Skeletal muscle satellite cell (primary cell): ENCODE results near the gene ABCC1.
"Not testable (repeated sequence)": the region's sequence is repeated elsewhere in the genome, so short reads cannot be mapped to it uniquely, and the experiment has no call there.

Source experiments
- H3K27me3 ChIP-seq: 2 replicates; pipeline ENCODE4 v1.7.0; 2013; ENCODE audit warnings: low read length; ENCODE audit not compliant: control insufficient read depth, insufficient read depth
- H3K36me3 ChIP-seq: 2 replicates; pipeline ENCODE4 v1.7.0; 2013; ENCODE audit warnings: mild to moderate bottlenecking, control low read depth, low read length; ENCODE audit not compliant: insufficient read depth
- H3K4me1 ChIP-seq: 2 replicates; pipeline ENCODE4 v1.7.0; 2013; ENCODE audit warnings: low read length; ENCODE audit not compliant: control insufficient read depth, insufficient read depth
- H3K4me2 ChIP-seq: 2 replicates; pipeline ENCODE4 v1.7.0; 2013; ENCODE audit warnings: mild to moderate bottlenecking, low read length
- H3K4me3 ChIP-seq: 2 replicates; pipeline ENCODE4 v1.7.0; 2013; ENCODE audit warnings: low read length
- H3K9ac ChIP-seq: 2 replicates; pipeline ENCODE4 v1.7.0; 2013; ENCODE audit warnings: mild to moderate bottlenecking, low read depth, low read length, moderate library complexity
- H3K9me3 ChIP-seq: replicated peaks from 2 replicates; pipeline ENCODE4 v1.7.0; 2013; ENCODE audit warnings: mild to moderate bottlenecking, control low read depth, low read length

ABCC1 gene

GRCh38 chr16:16150117-16150877 lies 200.9 kb downstream of the ABCC1 start:
- H3K9me3 ChIP-seq, result no peaks in the 10 kb centered on the region
- H3K4me2 ChIP-seq, result no peak overlapping the region
- no peak overlapping the region for H3K4me3 ChIP-seq
- peaks cover 11% of the 10 kb centered on the region for H3K36me3 ChIP-seq
- peaks cover 12% of the 10 kb centered on the region for H3K4me1 ChIP-seq
- H3K27me3 ChIP-seq, result no peaks in the 10 kb centered on the region
- H3K9ac ChIP-seq, result no peak overlapping the region

GRCh38 chr16:16150878-16151152 lies 201.4 kb downstream of the ABCC1 start:
- H3K4me3 ChIP-seq, result no peak overlapping the region
- peaks cover 12% of the 10 kb centered on the region for H3K4me1 ChIP-seq
- no peaks in the 10 kb centered on the region for H3K9me3 ChIP-seq
- H3K27me3 ChIP-seq, result no peaks in the 10 kb centered on the region
- no peak overlapping the region for H3K9ac ChIP-seq
- peaks cover 8% of the 10 kb centered on the region for H3K36me3 ChIP-seq
- no peak overlapping the region for H3K4me2 ChIP-seq

- Histone ChIP-seq H3K4me2 (no peak overlapping the region), H3K4me1 (peaks cover 12% of the 10 kb centered on the region), H3K9ac (no peak overlapping the region), H3K4me3 (no peak overlapping the region), H3K9me3 (no peaks in the 10 kb centered on the region), H3K36me3 (peaks cover 4% of the 10 kb centered on the region), H3K27me3 (no peaks in the 10 kb centered on the region)
Measured at GRCh38 chr16:16151315-16151714, 201.9 kb downstream of the ABCC1 start.

GRCh38 chr16:16153000-16153399 lies 203.6 kb downstream of the ABCC1 start:
- H3K27me3 ChIP-seq, H3K9ac ChIP-seq, H3K4me2 ChIP-seq, H3K9me3 ChIP-seq, H3K36me3 ChIP-seq, H3K4me3 ChIP-seq: not testable (repeated sequence)
- peaks cover 12% of the 10 kb centered on the region for H3K4me1 ChIP-seq

- Histone ChIP-seq H3K9ac (no peak overlapping the region), H3K36me3 (no peaks in the 10 kb centered on the region), H3K4me1 (peaks cover 12% of the 10 kb centered on the region), H3K9me3 (peaks cover 9% of the 10 kb centered on the region), H3K4me2 (no peak overlapping the region), H3K27me3 (no peaks in the 10 kb centered on the region), H3K4me3 (no peak overlapping the region)
Measured at GRCh38 chr16:16154281-16154951, 205.0 kb downstream of the ABCC1 start.

GRCh38 chr16:16155234-16155633 lies 205.8 kb downstream of the ABCC1 start:
- Histone ChIP-seq H3K36me3 (no peaks in the 10 kb centered on the region), H3K27me3 (no peaks in the 10 kb centered on the region), H3K4me1 (peaks cover 6% of the 10 kb centered on the region), H3K4me3 (no peak overlapping the region), H3K4me2 (no peak overlapping the region), H3K9me3 (peaks cover 9% of the 10 kb centered on the region), H3K9ac (no peak overlapping the region)

GRCh38 chr16:16157166-16157565 lies 207.8 kb downstream of the ABCC1 start:
- Histone ChIP-seq H3K4me2 (no peak overlapping the region), H3K36me3 (no peaks in the 10 kb centered on the region), H3K4me3 (no peak overlapping the region), H3K9ac (no peak overlapping the region), H3K27me3 (peaks cover 11% of the 10 kb centered on the region), H3K9me3 (peaks cover 9% of the 10 kb centered on the region), H3K4me1 (no peaks in the 10 kb centered on the region)

GRCh38 chr16:16158082-16158658 lies 208.8 kb downstream of the ABCC1 start:
- Histone ChIP-seq H3K4me3 (no peak overlapping the region), H3K27me3 (peaks cover 20% of the 10 kb centered on the region), H3K36me3 (no peaks in the 10 kb centered on the region), H3K9ac (no peak overlapping the region), H3K4me1 (no peaks in the 10 kb centered on the region), H3K4me2 (no peak overlapping the region), H3K9me3 (peaks cover 9% of the 10 kb centered on the region)

GRCh38 chr16:16158741-16159374 lies 209.4 kb downstream of the ABCC1 start:
- Histone ChIP-seq H3K36me3 (no peaks in the 10 kb centered on the region), H3K9ac (no peak overlapping the region), H3K4me3 (no peak overlapping the region), H3K4me2 (no peak overlapping the region), H3K4me1 (no peaks in the 10 kb centered on the region), H3K9me3 (peaks cover 9% of the 10 kb centered on the region), H3K27me3 (peaks cover 26% of the 10 kb centered on the region)

- Histone ChIP-seq H3K4me2 (no peak overlapping the region), H3K9me3 (peaks cover 9% of the 10 kb centered on the region), H3K27me3 (peaks cover 34% of the 10 kb centered on the region), H3K9ac (no peak overlapping the region), H3K4me3 (no peak overlapping the region), H3K4me1 (no peaks in the 10 kb centered on the region), H3K36me3 (no peaks in the 10 kb centered on the region)
Measured at GRCh38 chr16:16159662-16160061, 210.2 kb downstream of the ABCC1 start.

GRCh38 chr16:16161319-16161718 lies 211.9 kb downstream of the ABCC1 start:
- Histone ChIP-seq H3K4me3 (no peak overlapping the region), H3K9ac (no peak overlapping the region), H3K27me3 (peaks cover 37% of the 10 kb centered on the region), H3K9me3 (peaks cover 9% of the 10 kb centered on the region), H3K4me2 (no peak overlapping the region), H3K4me1 (no peaks in the 10 kb centered on the region), H3K36me3 (no peaks in the 10 kb centered on the region)
